GM19463 (cell line): ENCODE results near the gene WDR88.
"Not testable (repeated sequence)": the region's sequence is repeated elsewhere in the genome, so short reads cannot be mapped to it uniquely, and the experiment has no call there.

Source experiments
- ATAC-seq: cut with Tn5 transposase; IDR thresholded peaks from one replicate; pipeline ENCODE4 v1.9.1; 2021; ENCODE audit warnings: mild to moderate bottlenecking, moderate library complexity; ENCODE audit not compliant: unreplicated experiment

WDR88 gene

DNA sequence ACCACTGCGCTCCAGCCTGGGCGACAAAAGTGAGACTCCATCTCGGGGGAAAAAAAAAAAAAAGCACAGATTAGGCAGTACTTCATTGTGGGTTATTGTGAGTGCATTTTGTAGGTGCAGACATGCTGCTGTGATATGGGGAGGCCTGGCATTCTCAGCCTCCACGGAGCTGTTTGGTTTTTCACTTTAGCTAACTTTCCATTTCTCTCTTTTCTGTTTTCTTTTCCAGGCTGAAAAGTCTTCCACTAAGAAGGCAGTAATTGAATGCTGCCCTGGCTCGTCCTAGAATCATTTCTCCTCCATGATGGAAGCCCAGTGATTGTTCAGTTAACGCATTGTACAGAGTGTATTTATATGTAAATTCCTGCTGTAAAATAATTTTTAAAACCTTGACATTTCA, 2.0 kb upstream of the WDR88 start:
- no peak for ATAC-seq

DNA sequence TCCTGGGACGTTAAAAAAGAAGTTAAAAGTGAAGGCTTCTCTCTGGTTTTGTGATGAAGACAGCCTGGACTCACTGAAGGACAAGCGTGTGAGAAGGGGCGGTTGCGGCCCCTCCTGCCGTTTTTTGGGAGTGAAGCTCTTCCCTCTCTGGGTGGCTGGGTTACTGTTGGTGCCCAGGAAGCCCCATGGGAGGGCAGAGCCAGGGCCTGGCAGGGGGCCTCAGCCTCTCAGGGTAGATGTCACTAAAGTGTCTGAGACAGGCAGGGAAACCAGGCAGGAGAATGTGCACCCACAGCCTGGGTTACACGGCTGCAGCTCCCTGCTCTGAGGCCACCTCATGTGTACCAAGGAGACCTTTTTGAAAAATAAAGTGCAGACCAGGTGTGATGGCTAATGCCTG, 1.5 kb upstream of the WDR88 start:
- ATAC-seq = no peak

DNA sequence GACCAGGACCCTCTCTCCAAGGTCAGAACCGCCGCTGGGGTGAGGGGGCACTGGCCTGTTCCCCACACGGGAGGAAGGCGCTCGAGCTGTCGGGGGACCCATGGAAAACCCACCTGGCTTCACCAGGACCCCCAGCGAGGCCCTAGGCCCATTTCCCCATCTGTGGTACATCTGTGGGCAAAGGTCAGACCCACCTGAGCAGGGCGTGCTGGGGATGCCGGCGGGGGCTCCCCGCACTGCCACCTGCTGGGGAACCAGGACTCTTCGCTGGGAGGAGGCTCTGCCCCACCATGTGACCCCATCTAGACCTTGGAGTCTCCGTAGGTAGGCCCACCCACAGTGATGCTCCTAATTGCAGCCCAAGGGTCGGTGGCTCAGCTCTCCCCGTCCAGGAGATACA, 511 bp downstream of the WDR88 start:
- no peak for ATAC-seq

DNA sequence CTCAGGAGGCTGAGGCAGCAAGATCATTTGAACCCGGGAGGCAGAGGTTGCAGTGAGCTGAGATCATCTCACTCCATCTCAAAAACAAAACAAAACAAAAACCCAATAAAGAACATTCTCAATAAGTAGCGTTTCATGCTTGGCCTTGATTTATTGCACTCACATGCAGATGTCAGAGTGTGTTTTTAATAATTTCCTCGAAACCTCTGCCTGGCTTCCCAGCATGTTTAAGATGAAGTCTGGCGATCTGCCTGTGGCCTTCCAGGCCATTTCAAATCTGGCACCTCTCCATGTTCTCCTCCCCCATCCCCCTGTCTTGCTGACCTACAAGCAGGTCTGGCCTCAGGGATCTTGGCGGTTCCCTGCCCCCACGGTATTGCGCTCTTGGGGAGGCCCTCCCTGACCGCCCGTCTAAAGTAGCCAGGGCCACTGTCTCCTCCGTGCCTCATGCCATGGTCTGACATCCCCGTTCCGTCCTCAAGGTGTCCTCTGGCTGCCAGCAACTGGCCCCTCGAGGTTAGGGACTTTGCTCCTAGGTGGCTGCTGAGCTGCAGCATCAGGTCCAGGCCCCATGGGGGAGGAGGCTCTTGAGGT, 1.6 kb downstream of the WDR88 start:
- no peak for ATAC-seq

DNA sequence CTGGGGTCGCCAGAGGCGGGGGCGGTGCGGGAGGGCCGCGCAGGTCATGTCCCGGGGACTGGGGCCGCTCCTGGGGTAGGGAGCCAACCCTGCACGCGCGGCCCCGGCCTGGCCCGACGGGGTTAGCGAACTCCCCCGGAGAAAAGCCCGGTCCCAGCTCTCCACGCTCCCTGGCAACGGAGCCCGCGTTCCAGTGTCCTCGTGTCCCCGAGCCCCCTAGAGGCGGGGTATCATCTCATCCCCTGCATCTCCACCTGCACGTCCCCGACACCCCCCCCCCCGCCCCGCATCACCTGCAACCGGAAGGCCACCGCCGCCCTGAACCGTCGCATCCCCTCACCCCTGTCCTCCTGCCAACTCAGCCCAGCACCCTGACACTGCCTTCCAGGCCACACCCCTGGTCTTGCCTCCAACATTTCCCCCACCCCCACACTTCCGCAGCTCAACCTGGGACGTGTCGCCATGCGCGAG, 2.7 kb downstream of the WDR88 start:
- peak; percentile 60 for ATAC-seq

DNA sequence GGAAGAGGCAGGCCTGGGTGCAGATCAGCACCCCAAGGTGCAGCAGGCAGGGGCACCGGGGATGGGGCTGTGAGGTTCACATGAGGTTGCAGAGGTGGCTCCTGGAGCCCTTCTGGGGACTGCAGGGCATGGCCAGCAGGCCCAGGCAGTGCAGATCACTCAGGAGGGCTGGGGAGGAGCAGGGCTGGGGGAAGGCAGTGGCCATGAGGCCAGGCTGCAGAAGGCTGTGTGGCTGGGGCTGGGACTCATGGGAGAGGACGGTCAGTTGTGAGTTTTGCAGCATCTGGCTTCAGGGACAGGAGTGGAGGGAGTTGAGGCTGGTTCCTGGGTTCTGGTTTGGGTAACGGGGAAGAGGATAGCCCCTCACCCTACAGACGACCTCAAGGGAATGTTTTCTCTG, 7.3 kb downstream of the WDR88 start:
- no peak for ATAC-seq

DNA sequence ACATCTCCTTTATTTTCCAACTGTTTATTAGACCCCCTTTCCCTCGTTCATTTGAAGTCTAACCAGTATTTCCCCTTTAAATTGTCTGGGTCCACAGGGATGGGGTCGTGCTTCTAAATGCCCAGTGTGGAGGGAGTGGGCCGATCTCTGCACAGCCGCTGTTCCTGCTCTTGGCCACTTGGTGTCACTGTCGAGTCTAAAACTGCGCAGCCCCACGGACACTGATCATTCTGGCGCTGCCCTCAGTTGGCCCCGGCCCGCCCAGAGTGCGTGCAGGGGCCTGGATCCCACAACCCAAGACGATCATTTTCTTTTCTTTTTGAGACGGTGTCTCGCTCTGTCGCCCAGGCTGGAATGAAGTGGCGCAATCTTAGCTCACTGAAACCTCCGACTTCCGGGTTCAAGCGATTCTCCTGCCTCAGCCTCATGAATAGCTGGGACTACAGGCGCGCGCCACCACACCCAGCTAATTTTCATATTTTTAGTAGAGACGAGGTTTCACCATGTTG, 12.0 kb downstream of the WDR88 start:
- peak; percentile 69 for ATAC-seq

DNA sequence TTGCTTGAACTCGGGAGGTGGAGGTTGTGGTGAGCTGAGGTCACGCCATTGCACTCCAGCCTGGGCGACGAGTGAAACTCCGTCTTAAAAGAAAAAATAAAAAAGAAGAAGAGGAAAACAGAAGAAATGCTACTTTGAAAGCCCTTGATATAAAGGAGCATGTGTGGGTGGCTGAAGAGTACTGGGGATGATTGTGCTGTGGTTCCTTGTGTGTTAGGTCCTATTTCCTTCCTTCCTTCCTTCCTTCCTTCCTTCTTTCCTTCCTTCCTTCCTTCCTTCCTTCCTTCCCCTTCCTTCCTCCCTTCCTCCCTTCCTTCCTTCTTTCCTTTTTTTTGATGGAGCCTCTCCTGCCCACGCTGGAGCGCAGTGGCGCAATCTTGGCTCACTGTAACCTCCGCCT, 14.3 kb downstream of the WDR88 start:
- ATAC-seq = no peak

DNA sequence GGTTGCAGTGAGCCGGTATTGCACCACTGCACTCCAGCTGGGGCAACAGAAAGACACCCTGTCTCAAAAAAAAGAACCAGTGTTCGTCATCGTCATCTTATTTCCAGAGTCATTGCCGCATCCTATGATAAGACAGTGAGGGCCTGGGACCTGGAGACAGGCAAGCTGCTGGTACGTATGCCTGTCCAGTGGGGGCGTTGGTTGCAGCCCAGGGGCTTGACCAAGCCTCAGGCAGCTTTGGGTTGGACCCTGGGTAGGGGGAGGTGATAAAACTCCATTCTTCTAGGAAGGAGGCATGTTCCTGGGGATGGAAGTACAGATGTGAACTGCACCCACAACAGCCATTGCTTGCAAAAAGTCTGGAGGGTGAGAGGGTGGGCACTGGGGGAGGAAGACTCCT, 15.6 kb downstream of the WDR88 start:
- no peak for ATAC-seq

DNA sequence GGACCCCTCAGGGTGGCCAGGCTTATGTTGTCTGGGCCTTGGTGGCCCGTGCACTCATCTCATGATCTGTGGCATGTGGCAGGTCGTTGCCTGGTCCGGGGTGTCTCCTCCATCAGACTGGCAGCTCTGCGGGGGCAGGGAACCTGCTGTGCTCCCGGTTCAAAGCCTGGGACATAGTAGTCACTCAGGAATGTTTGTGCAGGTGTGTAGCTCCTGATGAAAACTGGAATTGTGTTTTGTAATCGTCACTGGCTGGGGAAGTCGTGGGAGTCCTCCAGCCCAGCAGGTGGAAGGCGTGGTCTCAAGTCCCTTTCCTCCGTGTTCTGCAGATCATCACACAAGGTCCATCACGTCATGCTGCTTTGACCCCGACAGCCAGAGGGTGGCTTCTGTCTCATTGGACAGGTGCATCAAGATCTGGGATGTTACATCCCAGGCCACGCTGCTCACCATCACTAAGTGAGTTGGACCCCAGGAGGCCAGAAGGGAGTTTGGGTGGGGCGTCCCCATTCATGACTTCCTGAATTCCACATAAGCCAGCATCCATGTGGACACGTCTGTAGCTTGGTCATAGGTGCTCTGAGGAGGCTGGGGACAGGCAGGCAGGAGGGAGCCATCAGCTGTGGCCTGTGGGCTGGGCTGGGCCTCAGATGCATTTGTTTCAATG, 19.1 kb downstream of the WDR88 start:
- ATAC-seq = no peak

DNA sequence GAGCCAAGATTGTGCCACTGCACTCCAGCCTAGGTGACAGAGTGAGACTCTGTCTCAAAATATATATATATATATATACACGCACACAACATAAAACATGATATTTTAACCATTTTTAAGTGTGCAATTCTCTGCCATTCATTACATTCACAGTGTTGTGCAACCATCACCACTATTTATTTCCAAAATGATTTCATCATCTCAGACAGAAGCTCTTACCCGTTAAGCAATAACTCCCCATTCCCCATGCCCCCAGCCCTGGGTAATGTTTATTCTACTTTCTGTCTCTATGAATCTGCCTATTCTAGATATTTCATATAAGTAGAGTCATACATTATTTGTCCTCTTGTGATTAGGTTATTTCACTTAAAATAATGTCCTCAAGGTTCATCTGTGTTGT, 20.3 kb downstream of the WDR88 start:
- no peak for ATAC-seq

DNA sequence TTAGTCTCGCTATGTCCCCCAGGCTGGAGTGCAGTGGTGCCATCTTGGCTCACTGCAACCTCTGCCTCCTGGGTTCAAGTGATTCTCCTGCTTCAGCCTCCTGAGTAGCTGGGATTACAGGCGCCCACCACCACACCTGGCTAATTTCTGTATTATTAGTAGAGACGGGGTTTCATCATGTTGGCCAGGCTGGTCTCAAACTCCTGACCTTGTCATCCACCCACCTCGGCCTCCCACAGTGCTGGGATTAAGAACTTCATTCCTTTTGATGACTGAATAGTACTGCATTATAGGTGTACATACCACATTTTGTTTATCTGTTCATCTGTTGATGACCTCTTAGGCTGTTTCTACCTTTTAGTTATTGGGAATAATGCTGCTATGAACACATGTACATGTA, 20.7 kb downstream of the WDR88 start:
- ATAC-seq = not testable (repeated sequence)

DNA sequence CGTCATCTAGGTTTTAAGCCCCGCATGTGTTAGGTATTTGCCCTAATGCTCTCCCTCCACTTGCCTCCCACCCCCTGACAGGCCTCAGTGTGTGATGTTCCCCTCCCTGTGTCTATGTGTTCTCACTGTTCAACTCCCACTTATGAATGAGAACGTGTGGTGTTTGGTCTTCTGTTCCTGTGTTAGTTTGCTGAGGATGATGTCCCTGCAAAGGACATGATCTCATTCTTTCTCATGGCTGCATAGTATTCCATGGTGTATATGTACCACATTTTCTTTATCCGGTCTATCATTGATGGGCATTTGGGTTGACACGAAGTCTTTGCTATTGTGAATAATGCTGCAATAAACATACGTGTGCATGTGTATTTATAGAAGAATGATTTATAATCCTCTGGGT, 22.4 kb downstream of the WDR88 start:
- not testable (repeated sequence) for ATAC-seq

DNA sequence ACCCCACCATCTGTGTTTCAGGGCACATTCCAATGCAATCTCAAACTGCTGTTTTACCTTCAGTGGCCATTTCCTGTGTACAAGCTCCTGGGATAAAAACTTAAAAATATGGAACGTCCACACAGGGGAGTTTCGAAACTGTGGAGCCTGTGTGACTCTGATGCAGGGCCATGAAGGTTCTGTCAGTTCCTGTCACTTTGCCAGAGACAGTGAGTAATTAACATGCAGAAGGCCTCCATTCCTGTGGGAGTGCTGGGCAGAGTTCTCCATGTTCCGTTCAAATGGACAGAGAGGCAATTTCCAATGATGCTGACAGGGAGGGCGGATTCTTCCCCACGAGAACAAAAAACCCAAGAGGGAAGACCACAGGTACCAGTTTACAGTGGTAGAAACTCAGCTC, 24.4 kb downstream of the WDR88 start:
- ATAC-seq = no peak

DNA sequence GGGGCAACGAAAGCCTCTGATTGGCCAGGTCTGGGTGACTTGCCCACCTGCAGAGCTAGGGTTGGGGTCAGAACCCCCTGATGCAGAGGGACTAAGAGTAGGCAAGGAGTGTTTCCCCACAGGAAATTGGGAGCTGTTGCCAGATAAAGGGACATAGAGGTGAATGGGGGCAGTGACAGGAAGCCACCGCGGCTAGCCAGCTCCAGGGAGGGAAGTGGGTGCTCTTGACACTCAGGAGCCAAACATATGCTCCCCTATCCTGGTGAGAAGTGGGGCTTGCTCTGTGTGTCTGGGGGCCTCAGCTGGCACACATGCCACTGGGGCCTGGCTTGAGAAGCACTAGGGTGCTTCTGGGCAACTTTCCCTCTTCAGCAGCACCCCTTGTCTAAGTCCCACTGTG, 26.0 kb downstream of the WDR88 start:
- no peak for ATAC-seq

DNA sequence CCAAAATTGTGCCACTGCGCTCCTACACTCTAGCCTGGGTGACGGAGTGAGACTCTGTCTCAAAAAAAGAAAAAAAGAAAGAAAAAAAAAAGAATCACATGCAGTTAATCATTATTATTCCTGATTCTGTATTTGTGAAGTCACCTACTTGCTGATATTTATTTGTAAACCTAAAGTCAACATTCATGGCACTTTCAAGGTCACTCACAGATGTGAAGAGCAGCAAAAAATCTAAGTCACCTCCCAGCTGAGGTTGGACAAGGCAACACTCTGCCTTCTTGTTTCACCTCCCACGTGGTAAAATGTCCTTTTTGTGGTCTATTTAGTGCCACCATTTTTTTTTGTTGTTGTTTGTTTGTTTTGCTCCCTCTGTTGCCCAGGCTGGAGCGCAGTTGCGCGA, 26.5 kb downstream of the WDR88 start:
- ATAC-seq = no peak

DNA sequence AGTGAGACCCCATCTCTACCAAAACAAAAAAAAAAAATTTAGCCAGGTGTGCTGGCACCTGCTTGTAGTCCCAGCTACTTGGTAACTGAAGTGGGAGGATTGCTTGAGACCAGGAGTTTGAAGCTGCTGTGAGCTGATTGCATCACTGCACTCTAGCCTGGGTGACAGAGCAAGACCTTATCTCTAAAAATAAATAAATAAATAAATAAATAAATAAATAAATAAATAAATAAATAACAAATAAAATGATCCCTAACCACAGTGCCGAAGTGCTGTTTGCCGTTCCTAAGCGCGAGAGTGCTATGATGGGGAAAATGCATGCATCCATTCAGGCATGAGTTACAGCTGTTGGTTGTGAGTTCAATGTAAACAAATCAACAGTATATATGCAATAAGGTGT, 27.2 kb downstream of the WDR88 start:
- ATAC-seq = no peak

DNA sequence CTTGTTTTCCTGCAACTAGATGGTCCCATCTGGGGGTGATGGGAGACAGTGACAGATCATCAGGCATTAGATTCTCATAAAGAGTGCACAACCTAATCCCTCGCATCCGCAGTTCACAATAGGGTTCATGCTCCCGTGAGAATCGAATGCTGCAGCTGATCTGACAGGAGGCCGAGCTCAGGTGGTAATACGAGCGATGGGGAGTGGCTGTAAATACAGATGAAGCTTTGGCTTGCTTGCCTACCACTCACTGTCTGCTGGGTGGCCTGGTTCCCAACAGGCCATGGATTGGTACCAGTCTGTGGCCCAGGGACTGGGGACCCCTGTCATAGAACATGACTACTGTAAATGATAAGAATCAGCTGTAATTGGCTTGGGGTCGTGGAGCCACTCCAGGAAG, 28.0 kb downstream of the WDR88 start:
- no peak for ATAC-seq

DNA sequence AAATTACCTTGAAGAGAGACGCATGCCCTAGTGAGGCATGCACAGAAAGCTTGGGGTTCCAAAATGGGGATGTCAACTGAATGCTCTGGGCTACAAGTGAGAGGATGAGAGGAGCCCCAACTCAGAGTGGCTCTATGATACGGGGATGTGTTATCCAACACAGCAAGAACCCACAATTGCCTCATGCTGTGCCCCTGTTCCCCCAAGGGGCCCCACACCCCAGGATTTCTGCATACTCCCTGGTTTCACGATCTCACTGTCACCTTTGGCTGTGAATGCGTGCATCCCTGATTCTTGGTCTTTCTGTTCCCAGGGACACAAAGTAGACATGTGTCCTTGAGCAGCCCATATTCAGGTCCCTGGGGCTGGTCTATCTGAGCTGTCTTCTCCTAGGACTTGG, 29.3 kb downstream of the WDR88 start:
- ATAC-seq = no peak

DNA sequence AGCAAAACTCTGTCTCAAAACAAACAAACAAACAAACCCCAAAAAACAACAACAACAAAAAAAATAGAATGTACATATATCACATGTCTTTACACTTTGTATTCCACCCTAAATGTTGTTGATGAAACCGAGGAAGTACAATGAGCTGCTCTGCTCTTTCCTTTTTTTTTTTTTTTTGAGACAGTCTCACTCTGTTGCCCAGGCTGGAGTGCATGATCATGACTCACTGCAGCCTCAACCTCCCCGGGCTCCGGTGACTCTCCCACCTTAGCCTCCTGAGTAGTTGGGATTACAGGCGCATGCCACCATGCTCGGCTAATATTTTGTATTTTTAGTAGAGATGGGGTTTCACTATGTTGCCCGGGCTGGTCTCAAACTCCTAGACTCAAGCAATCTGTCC, 31.6 kb downstream of the WDR88 start:
- no peak for ATAC-seq

DNA sequence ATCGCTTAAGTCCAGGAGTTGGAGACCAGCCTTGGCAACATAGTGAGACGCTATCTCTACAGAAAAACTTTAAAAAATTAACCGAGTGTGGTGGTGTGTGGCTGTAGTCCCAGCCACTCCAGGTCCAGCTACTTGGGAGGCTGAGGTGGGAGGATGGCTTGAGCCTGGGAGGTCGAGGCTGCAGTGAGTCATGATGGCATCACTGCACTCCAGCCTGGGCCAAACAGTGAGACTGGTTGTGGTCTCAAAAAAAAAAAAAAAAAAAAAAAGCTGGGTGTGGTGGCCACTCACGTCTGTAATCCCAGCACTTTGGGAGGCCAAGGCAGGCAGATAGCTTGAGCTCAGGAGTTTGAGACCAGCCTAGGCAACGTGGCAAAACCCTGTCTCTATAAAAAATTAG, 34.1 kb downstream of the WDR88 start:
- ATAC-seq = not testable (repeated sequence)

DNA sequence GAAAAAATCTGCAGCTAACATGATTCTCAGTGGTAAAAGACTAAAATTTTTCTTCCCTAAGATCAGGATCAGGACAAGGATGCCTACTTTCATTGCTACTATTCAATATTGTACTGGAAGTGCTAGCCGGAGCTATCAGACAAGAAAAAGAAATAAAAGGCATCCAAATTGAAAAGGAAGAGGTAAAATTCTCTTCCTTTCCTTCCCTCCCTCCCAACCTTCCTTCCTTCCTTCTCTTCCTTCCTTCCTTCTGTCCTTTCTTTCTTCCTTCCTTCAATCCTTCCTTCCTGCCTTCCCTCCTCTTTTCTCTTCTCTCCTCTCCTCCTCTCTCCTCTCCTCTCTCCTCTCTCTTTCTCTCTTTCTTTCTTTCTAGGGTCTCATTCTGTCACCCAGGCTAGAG, 35.5 kb downstream of the WDR88 start:
- ATAC-seq = no peak

DNA sequence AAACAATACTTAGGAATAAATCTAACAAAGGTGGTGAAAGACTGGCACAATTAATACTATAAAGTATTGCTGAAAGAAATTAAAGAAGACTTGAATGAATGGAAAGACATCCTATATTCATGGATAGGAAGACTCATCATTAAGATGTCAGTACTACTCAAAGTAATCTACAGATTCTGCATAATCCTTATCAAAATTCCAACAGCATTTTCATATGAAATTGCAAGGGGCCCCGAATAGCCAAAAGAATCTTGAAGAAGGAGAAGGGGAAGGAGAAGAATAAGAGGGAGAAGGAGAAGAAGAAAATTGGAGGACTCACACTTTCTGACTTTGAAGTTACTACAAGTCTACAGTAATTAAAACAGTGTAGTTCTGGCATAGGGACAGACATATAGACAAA, 36.6 kb downstream of the WDR88 start:
- no peak for ATAC-seq
